ENCODE data around the gene ZNF10. TPM values are rescaled to one million over a fixed set of nuclear protein-coding genes. Genes with fewer than 3 reads are reported as not detected.

The ZNF10 gene
- 3.7 TPM for polyA plus RNA-seq (2013, experiment 1 of 2; ENCODE audit: insufficient read length)
- polyA plus RNA-seq (2013, experiment 2 of 2; ENCODE audit: insufficient read length) = 4.3 TPM

- peak; percentile 94 for DNase-seq
Measured at GRCh38 chr12:133130038-133130807, at the start of gene ZNF10, which contains the start of gene ZNF891. Gene ZNF10 (plus strand): TSS chr12:133130627. CDS start chr12:133144493, 13,866 bp downstream. Gene ZNF891 (minus strand): TSS chr12:133130274. CDS start chr12:133121918, 8,356 bp downstream.

- DNase-seq = no peak
Measured at GRCh38 chr12:133081159-133081780, 49.2 kb upstream of the ZNF10 start.

GRCh38 chr12:133083345-133083744 is 47.1 kb upstream of the ZNF10 start:
- no peak for DNase-seq

GRCh38 chr12:133105620-133106019 is 24.8 kb upstream of the ZNF10 start:
- DNase-seq = no peak

GRCh38 chr12:133106253-133106652 is 24.2 kb upstream of the ZNF10 start:
- DNase-seq = peak; percentile 9

GRCh38 chr12:133107121-133107520 is 23.3 kb upstream of the ZNF10 start:
- no peak for DNase-seq

GRCh38 chr12:133108150-133108549 is 22.3 kb upstream of the ZNF10 start:
- DNase-seq = no peak

GRCh38 chr12:133120385-133121191 is 9.8 kb upstream of the ZNF10 start:
- DNase-seq = no peak

- no peak for DNase-seq
Measured at GRCh38 chr12:133124674-133125073, 5.8 kb upstream of the ZNF10 start.

- DNase-seq = no peak
Measured at GRCh38 chr12:133129368-133130037, 924 bp upstream of the ZNF10 start.

- no peak for DNase-seq
Measured at GRCh38 chr12:133130808-133131128, 341 bp downstream of the ZNF10 start.

- DNase-seq = no peak
Measured at GRCh38 chr12:133135747-133136146, 5.3 kb downstream of the ZNF10 start.

GRCh38 chr12:133145981-133146380 is 15.6 kb downstream of the ZNF10 start:
- no peak for DNase-seq

GRCh38 chr12:133156125-133156690 is 25.8 kb downstream of the ZNF10 start:
- no peak for DNase-seq

- DNase-seq = no peak
Measured at GRCh38 chr12:133165776-133166175, 35.3 kb downstream of the ZNF10 start.

GRCh38 chr12:133172491-133172890 is 42.1 kb downstream of the ZNF10 start:
- no peak for DNase-seq

- no peak for DNase-seq
Measured at GRCh38 chr12:133174901-133175300, 44.5 kb downstream of the ZNF10 start.

GRCh38 chr12:133180669-133181068 is 50.2 kb downstream of the ZNF10 start:
- DNase-seq = no peak

GRCh38 chr12:133181238-133181959 is 51.0 kb downstream of the ZNF10 start, which contains the start of gene ZNF268:
Gene ZNF268 (plus strand): TSS chr12:133181495. CDS start chr12:133181998, 503 bp downstream.
- DNase-seq = peak; percentile 90

- DNase-seq = no peak
Measured at GRCh38 chr12:133190176-133190575, 59.7 kb downstream of the ZNF10 start.

- DNase-seq = no peak
Measured at GRCh38 chr12:133192847-133193246, 62.4 kb downstream of the ZNF10 start.

Data from fibroblast of skin of back (primary cell).